PC-3 (cell line): ENCODE measurements around the gene CTSE.

Source experiments
- EZH2 ChIP-seq: fragments of 300-600 bp; sonication (generic); IDR thresholded peaks from one replicate; pipeline ENCODE4 v1.6.1; 2017; ENCODE audit warnings: antibody characterized with exemption, mild to moderate bottlenecking, low read length; ENCODE audit not compliant: unreplicated experiment
- EZH2phosphoT487 ChIP-seq: fragments of 300-600 bp; sonication (generic); IDR thresholded peaks from 2 replicates; pipeline ENCODE4 v1.6.1; 2018; ENCODE audit warnings: mild to moderate bottlenecking, antibody characterized with exemption, low read length, borderline replicate concordance
- TF ChIP-seq, protein P1 (sequence below): fragments of 300-600 bp; sonication (generic); conservative IDR thresholded peaks from 2 replicates; pipeline ENCODE4 v1.5.1; 2017; ENCODE audit warnings: antibody characterized with exemption, low read depth, mild to moderate bottlenecking, low read length

DNA sequence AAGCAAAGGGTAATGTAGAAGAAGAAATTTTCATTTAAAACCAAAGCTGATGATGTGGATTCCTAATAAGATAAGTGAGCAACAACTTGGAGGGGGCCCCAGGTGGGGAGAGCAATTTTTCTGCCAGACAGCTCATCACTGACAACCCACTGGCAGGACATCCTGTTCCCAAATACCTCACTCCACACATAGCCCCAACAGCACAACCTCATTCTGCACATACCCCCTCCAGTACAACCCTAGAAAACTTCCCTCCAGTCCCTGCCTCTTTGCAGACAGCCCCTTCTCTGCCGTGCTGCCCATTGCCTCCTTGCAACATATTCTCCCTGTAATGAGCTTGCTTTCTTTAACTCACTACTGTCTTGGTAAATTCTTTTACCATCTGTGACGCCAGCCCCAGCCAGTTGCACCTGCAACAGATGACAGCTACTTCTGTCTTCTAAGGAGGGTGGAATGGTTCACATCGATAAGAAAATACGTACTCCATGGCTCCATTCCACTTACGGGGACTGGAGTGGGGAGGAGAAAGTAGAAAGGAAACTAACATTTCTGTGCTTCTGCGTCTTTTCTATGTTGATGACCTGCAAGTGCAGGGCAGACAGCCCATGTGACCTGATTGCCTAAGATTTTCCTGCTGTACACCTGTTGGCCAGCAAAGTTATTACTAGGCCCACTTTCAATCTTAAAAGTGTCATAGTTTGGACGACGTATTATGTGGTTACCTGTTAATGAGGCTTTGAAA, 44.0 kb upstream of the CTSE start:
- TF ChIP-seq, protein P1, sequence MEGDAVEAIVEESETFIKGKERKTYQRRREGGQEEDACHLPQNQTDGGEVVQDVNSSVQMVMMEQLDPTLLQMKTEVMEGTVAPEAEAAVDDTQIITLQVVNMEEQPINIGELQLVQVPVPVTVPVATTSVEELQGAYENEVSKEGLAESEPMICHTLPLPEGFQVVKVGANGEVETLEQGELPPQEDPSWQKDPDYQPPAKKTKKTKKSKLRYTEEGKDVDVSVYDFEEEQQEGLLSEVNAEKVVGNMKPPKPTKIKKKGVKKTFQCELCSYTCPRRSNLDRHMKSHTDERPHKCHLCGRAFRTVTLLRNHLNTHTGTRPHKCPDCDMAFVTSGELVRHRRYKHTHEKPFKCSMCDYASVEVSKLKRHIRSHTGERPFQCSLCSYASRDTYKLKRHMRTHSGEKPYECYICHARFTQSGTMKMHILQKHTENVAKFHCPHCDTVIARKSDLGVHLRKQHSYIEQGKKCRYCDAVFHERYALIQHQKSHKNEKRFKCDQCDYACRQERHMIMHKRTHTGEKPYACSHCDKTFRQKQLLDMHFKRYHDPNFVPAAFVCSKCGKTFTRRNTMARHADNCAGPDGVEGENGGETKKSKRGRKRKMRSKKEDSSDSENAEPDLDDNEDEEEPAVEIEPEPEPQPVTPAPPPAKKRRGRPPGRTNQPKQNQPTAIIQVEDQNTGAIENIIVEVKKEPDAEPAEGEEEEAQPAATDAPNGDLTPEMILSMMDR, result no peak
- no peak for TF ChIP-seq EZH2phosphoT487
- no peak for TF ChIP-seq EZH2
